GM21737 (cell line): Measurements from ENCODE around the gene SMYD2.

Experiments
- ATAC-seq: cut with Tn5 transposase; IDR thresholded peaks from one replicate; pipeline ENCODE4 v1.9.1; 2021; ENCODE audit warnings: mild to moderate bottlenecking, moderate library complexity; ENCODE audit not compliant: unreplicated experiment

Gene SMYD2

DNA sequence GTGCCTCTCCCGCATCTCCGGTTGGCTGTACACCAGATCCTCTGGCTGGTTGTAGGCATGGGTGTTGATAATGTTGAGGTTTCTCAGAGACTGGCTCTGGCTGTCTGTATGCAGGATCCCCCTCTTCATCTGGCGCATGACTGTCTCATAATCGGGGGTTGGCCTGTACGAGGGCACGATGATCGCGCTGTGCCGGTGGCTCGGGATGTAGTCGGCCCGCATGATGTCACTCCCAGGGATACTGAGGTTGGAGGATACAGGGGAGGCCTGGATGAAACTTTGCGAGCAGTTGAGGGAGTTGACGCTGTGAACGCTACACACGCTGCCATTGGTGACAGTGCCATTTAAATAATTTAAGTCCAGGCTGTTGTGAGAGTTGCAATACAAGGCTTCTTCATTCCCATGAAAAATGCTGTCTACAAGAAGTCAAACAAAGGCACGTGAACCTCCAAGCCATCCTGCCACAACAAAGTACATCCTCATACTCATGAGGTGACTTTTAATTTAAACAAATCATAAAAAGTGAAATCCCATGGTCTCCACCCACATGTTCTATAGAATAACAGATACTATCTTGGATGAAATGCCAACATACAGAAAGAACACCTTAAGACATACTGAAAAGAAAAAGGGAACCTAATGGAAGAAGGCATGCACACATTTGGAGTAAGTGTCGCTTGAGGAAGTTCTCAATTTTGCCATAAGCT, 103.6 kb downstream of the SMYD2 start:
- no peak for ATAC-seq

DNA sequence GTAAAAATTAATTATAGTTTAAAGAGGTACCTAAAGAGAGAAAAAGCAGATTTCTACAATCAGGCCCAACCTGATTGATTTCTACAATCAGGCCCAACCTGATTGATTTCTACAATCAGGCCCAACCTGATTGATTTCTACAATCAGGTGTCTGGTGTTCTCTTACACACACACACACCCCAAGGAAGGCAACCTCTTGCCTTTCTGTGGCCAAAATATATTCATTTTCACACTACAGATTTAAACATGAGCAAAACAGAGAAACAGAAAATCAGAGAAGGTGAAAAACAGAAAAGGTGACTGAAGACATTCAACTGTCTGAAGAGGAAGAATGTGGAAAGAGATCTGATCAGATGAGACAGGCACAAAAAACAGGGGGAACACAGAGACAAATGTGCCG, 104.5 kb downstream of the SMYD2 start:
- ATAC-seq = no peak

DNA sequence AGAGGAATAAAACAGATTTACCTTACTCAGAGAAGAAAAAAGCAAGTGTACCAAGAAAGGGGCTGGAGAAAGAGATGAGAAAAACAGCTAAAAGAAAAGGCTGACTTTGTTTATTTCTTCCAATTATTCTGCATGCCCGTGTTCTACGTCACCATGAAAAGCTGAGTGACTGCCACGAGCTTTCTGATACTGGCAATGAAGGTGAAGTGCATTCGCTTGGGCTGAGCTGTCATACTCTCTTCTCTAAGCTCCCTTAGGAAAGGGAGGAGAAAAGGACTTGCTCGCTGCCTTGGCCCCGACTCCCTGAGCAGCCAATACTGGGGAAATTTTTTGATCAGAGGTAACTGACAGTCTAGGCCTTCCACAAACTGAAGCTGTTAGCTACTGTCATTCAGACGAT, 105.4 kb downstream of the SMYD2 start:
- no peak for ATAC-seq
